HL-60 (cell line): ENCODE data around the gene MAD1L1.

ENCODE experiments used
- DNase-seq, 2 experiments: peaks; one replicate each; pipeline ENCODE4 v3.0.0-alpha.2; 2010 to 2020; ENCODE audit warnings: low read depth in 1 of 2, low spot score in 1 of 2
- H3K27ac ChIP-seq: fragments of 250-450 bp; sonication (Bioruptor Pico); replicated peaks from 2 replicates; pipeline ENCODE4 v1.5.1; 2020; ENCODE audit warnings: mild to moderate bottlenecking, moderate library complexity
- H3K27me3 ChIP-seq: fragments of 250-450 bp; sonication (Bioruptor Pico); 2 replicates; pipeline ENCODE4 v1.5.1; 2021; ENCODE audit warnings: mild to moderate bottlenecking, moderate library complexity; ENCODE audit not compliant: insufficient read depth, poor library complexity, severe bottlenecking
- H3K4me3 ChIP-seq: replicated peaks from 2 replicates; pipeline ENCODE4 v1.5.1; 2011; ENCODE audit warnings: mild to moderate bottlenecking, control low read depth, low read length; ENCODE audit not compliant: insufficient read depth
- GABPA ChIP-seq: IDR thresholded peaks from 2 replicates; pipeline ENCODE4 v1.6.1; 2012; ENCODE audit warnings: low read depth
- POLR2AphosphoS5 ChIP-seq: IDR thresholded peaks from 2 replicates; pipeline ENCODE4 v1.6.1; 2012; ENCODE audit warnings: low read depth
- SPI1 ChIP-seq: IDR thresholded peaks from 2 replicates; pipeline ENCODE4 v1.6.1; 2012; ENCODE audit warnings: low read depth, mild to moderate bottlenecking, borderline replicate concordance
- TF ChIP-seq, protein P1 (sequence below): IDR thresholded peaks from 2 replicates; pipeline ENCODE4 v1.6.1; 2012; ENCODE audit warnings: low read depth; ENCODE audit not compliant: insufficient replicate concordance
- TF ChIP-seq, protein P2 (sequence below): IDR thresholded peaks from one replicate; pipeline ENCODE4 v1.5.1; 2011; ENCODE audit warnings: low read length, control low read depth, inconsistent platforms; ENCODE audit not compliant: insufficient read depth

Gene MAD1L1

DNA sequence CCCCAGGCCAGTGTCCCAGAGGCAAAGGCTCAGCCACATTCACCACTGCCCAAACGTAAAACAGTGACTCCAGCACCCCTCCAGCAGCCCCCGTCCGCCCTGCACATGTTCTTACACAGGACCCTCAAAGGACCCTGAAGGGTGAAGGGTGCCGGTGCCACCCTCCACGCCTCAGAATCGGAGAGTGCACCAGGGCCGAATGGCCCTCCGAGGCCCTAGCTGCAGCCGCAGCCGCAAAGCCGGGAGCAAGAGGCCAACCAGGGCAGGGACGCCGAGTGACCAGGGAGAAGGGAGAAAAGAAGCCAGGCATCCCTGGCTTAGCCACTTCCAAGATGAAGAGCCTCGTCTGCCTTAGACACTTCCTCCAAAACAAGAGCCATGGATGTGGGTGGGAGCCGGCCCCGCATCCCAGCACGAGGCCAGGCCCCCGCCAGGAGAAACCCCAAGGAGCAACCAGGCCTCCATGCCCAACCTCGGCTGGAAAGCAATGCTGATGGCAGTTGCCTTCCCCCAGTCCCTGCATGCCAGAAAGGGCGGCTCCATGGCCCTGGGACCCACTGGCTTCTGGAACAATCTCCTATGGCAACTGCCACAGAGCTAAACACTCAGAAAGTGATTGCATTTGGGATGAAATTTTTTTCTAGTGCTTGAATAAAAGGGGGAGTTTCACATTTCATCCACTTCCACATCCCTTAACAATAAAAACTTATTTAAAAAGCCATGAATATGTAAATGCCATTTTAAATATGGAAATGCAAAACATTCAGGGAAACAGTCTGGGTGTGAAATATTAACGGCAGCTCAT, 92.3 kb downstream of the MAD1L1 start:
- Histone ChIP-seq H3K4me3 (no peak overlapping the region), H3K27ac (no peak overlapping the region), H3K27me3 (no peaks in the 10 kb centered on the region)
- DNase-seq: no peak
- no peak for TF ChIP-seq SPI1
- TF ChIP-seq, protein P1, sequence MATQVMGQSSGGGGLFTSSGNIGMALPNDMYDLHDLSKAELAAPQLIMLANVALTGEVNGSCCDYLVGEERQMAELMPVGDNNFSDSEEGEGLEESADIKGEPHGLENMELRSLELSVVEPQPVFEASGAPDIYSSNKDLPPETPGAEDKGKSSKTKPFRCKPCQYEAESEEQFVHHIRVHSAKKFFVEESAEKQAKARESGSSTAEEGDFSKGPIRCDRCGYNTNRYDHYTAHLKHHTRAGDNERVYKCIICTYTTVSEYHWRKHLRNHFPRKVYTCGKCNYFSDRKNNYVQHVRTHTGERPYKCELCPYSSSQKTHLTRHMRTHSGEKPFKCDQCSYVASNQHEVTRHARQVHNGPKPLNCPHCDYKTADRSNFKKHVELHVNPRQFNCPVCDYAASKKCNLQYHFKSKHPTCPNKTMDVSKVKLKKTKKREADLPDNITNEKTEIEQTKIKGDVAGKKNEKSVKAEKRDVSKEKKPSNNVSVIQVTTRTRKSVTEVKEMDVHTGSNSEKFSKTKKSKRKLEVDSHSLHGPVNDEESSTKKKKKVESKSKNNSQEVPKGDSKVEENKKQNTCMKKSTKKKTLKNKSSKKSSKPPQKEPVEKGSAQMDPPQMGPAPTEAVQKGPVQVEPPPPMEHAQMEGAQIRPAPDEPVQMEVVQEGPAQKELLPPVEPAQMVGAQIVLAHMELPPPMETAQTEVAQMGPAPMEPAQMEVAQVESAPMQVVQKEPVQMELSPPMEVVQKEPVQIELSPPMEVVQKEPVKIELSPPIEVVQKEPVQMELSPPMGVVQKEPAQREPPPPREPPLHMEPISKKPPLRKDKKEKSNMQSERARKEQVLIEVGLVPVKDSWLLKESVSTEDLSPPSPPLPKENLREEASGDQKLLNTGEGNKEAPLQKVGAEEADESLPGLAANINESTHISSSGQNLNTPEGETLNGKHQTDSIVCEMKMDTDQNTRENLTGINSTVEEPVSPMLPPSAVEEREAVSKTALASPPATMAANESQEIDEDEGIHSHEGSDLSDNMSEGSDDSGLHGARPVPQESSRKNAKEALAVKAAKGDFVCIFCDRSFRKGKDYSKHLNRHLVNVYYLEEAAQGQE: no peak
- TF ChIP-seq, protein P2, sequence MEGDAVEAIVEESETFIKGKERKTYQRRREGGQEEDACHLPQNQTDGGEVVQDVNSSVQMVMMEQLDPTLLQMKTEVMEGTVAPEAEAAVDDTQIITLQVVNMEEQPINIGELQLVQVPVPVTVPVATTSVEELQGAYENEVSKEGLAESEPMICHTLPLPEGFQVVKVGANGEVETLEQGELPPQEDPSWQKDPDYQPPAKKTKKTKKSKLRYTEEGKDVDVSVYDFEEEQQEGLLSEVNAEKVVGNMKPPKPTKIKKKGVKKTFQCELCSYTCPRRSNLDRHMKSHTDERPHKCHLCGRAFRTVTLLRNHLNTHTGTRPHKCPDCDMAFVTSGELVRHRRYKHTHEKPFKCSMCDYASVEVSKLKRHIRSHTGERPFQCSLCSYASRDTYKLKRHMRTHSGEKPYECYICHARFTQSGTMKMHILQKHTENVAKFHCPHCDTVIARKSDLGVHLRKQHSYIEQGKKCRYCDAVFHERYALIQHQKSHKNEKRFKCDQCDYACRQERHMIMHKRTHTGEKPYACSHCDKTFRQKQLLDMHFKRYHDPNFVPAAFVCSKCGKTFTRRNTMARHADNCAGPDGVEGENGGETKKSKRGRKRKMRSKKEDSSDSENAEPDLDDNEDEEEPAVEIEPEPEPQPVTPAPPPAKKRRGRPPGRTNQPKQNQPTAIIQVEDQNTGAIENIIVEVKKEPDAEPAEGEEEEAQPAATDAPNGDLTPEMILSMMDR: no peak
- TF ChIP-seq POLR2AphosphoS5: no peak
- no peak for TF ChIP-seq GABPA

DNA sequence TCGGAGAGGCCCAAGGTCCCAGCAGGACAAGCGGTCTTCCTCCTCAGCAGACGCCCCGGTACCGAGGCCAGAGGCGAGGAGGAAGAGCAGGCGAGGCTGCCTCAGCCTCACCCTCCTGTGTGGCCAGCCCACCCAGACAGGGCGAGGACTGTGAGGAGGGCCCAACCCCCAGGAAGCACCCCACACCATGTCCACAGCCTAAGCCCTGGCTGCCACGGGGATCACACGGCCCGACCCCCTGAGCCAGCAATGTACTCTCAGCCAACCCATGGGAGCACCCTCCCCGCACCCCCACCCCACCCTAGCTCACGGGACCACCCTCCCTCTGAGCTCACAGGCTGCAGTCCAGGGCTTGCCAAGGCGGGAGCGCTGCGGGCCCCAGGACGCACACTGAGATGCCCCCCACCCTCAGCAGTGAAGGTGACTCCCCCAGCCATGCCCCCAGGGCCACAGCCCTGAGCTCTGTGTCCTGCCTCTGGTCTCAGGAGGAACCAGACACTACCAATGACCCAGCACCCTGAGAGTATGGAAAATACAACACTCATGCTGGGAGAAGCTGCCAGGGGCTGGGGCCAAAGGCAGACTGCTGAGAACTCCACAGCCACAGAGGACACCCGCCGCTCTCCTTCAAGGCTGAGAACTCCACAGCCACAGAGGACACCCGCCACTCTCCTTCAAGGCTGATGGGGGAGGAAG, 93.6 kb downstream of the MAD1L1 start:
- H3K27me3 ChIP-seq: no peaks in the 10 kb centered on the region
- TF ChIP-seq, protein P1: no peak
- no peak for TF ChIP-seq POLR2AphosphoS5
- no peak for TF ChIP-seq SPI1
- TF ChIP-seq, protein P2: no peak
- TF ChIP-seq GABPA: no peak
- peak overlapping the region; percentile 78 for H3K27ac ChIP-seq
- DNase-seq: no peak
- no peak overlapping the region for H3K4me3 ChIP-seq

DNA sequence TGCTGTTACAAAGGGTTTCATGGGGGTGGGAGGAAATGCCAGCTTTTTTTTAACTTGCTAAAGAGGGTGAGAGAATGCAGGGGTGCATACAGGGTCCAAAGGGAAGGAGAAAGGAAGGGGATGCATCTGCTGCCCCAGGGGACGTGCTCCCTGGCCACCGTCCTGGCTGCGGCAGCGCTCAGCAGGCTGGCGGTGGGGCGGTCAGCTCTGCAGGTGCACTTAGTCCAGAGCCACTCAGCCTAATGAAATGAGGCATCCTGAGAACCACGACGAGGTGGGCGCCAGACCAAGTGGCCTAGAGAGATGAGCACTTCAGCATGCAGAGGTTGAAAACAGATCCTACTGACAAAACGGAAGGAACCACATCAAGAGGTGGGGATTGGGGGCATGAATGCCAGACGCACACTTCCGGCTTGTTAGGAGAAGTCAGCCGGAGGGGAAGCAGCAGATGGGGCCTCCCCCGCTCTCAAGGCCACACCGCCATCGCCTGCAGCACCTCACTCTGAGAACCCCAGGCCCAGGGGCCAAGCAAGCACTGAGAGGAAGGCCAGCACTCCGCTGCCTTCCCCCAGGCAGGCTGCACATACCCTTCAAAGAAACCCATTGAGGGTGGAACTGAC, 94.5 kb downstream of the MAD1L1 start:
- peak overlapping the region; percentile 21; the same call in 1 of the 2 replicates for H3K4me3 ChIP-seq
- TF ChIP-seq POLR2AphosphoS5 (peak; percentile 92), SPI1 (peak; percentile 52; the same call in 1 of the 2 replicates), GABPA (peak; percentile 99)
- TF ChIP-seq, protein P2: no peak
- TF ChIP-seq, protein P1: peak; percentile 64
- peak; percentile 80 to 90 for DNase-seq
- no peaks in the 10 kb centered on the region for H3K27me3 ChIP-seq
- peak overlapping the region; percentile 78 for H3K27ac ChIP-seq
